Rectal smooth muscle tissue (tissue), 1 donor: ENCODE data around the gene DNAJC24.

Source experiments
- H3K27ac ChIP-seq: one replicate; pipeline ENCODE4 v1.7.0; 2013; ENCODE audit warnings: low read depth, low read length, inconsistent platforms
- H3K27me3 ChIP-seq: one replicate; pipeline ENCODE4 v1.7.0; 2013; ENCODE audit warnings: low read length; ENCODE audit not compliant: control insufficient read depth, insufficient read depth
- H3K36me3 ChIP-seq: one replicate; pipeline ENCODE4 v1.7.0; 2013; ENCODE audit warnings: low read length; ENCODE audit not compliant: control insufficient read depth, insufficient read depth
- H3K4me1 ChIP-seq: one replicate; pipeline ENCODE4 v1.7.0; 2013; ENCODE audit warnings: low read length; ENCODE audit not compliant: control insufficient read depth, insufficient read depth
- H3K4me3 ChIP-seq: one replicate; pipeline ENCODE4 v1.7.0; 2013; ENCODE audit warnings: low read length
- H3K9ac ChIP-seq: one replicate; pipeline ENCODE4 v1.7.0; 2013; ENCODE audit warnings: low read length

The DNAJC24 gene

DNA sequence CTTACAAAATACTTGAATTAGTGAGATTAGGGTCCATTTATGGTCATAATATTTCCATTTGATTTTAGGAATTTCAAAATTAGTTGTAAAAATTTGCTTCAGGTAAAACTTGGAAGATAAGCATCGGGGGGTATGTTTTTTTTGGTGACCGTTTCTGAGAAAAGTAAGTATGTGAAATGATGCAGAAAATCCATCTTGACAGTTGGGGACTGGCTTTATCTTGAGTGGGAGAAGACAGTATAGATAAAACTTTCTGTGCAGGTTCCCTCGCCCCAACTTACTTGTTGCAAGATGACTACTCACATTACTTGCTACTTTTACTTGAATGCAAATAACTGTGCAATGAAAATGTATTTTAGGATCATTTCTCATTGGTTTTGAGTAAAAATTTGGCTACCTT, 49.5 kb downstream of the DNAJC24 start:
- H3K27me3 ChIP-seq = no peaks in the 10 kb centered on the region
- no peak overlapping the region for H3K9ac ChIP-seq
- H3K27ac ChIP-seq = no peak overlapping the region
- no peaks in the 10 kb centered on the region for H3K36me3 ChIP-seq
- H3K4me3 ChIP-seq = no peak overlapping the region
- H3K4me1 ChIP-seq = no peaks in the 10 kb centered on the region

DNA sequence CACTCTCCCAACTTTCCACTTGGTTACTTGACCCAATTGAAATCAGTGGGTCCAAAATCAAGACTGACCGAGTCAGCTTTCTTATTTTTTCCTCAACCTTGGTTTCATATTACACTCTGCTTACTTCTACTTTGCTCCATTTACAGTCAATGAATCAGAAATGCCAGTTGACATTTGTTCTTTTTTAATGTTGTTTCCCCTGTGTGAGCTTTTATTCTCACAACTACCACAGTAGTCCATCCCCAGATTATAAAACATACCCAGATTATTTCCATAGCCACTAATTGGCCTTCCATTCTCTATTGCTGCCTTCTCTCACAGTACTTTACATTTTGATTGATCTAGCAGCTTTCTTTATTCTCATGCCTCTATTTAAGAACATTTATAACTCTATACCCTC, 50.0 kb downstream of the DNAJC24 start:
- H3K36me3 ChIP-seq = no peaks in the 10 kb centered on the region
- H3K4me3 ChIP-seq = no peak overlapping the region
- H3K27me3 ChIP-seq = no peaks in the 10 kb centered on the region
- H3K9ac ChIP-seq = no peak overlapping the region
- no peak overlapping the region for H3K27ac ChIP-seq
- H3K4me1 ChIP-seq = no peaks in the 10 kb centered on the region

- H3K27me3 ChIP-seq = no peaks in the 10 kb centered on the region
- no peaks in the 10 kb centered on the region for H3K4me1 ChIP-seq
- no peak overlapping the region for H3K9ac ChIP-seq
- H3K27ac ChIP-seq = no peak overlapping the region
- H3K36me3 ChIP-seq = no peaks in the 10 kb centered on the region
- H3K4me3 ChIP-seq = no peak overlapping the region
Observed at GRCh38 chr11:31421820-31422219, 52.2 kb downstream of the DNAJC24 start.

- Histone ChIP-seq H3K36me3 (no peaks in the 10 kb centered on the region), H3K9ac (no peak overlapping the region), H3K27ac (no peak overlapping the region), H3K4me1 (no peaks in the 10 kb centered on the region), H3K4me3 (no peak overlapping the region), H3K27me3 (no peaks in the 10 kb centered on the region)
Observed at GRCh38 chr11:31422703-31423102, 53.0 kb downstream of the DNAJC24 start.

- H3K4me3 ChIP-seq = no peak overlapping the region
- H3K27ac ChIP-seq = no peak overlapping the region
- H3K36me3 ChIP-seq = no peaks in the 10 kb centered on the region
Observed at GRCh38 chr11:31424652-31425051, 55.0 kb downstream of the DNAJC24 start.

DNA sequence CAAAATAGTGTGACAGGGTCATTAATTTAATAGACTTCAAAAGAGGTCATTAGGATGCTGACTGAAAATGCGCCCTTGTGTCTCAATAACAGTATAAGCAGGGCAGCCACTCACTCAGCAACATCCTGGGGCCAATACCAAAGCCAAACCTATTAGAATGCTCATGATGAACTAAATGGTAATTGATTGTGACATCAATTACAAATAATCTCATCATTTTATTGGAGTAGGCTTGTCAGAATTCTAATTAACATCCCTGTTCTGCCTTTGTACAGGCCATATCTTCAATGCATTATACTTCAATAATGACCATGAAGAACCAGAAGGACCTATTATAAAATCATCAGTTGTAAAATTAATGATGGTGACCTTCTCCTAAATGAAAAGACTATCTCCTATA, 64.2 kb downstream of the DNAJC24 start:
- H3K27ac ChIP-seq = no peak overlapping the region
- H3K27me3 ChIP-seq = no peaks in the 10 kb centered on the region
- no peak overlapping the region for H3K9ac ChIP-seq
- no peaks in the 10 kb centered on the region for H3K4me1 ChIP-seq
- no peaks in the 10 kb centered on the region for H3K36me3 ChIP-seq
- no peak overlapping the region for H3K4me3 ChIP-seq

More at GRCh38 chr11:31424652-31425051, 55.0 kb downstream of the DNAJC24 start:
- Histone ChIP-seq H3K27me3 (no peaks in the 10 kb centered on the region), H3K9ac (no peak overlapping the region), H3K4me1 (no peaks in the 10 kb centered on the region)

DNA sequence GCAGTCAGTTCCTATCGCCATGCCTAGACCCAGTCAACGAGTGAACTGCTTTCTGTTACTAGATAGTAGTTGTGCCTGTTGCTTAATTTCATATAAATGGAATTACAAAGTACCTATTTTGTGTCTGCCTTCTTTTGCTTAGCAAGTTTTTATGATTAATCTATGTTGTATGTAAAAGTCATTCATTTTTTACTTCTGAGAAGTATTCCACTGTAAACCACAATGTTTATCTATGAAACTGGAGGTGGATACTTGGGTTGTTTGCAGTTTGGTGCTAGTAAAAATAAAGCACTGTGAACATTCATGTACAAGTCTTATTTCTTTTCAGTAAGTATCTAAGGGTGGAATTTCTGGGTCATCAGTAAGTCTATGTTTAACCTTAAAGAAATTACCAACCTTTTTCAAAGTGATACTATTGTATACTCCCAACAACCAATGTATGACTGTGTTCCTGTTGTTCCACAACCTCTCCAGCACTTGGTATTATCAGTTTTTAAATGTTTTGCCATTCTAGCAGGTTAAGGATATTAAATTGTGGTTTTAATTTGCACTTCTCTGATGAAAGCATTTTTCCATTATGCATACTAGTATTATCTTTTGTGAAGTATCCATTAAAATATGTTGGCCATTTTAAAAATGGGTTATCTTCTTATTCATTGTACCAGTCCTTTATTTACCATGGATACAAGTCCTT, 68.2 kb downstream of the DNAJC24 start:
- no peaks in the 10 kb centered on the region for H3K36me3 ChIP-seq
- no peaks in the 10 kb centered on the region for H3K27me3 ChIP-seq
- no peaks in the 10 kb centered on the region for H3K4me1 ChIP-seq
- no peak overlapping the region for H3K9ac ChIP-seq
- no peak overlapping the region for H3K27ac ChIP-seq
- no peak overlapping the region for H3K4me3 ChIP-seq

- Histone ChIP-seq H3K36me3 (no peaks in the 10 kb centered on the region), H3K9ac (no peak overlapping the region), H3K27me3 (no peaks in the 10 kb centered on the region), H3K4me1 (no peaks in the 10 kb centered on the region), H3K27ac (no peak overlapping the region), H3K4me3 (no peak overlapping the region)
Observed at GRCh38 chr11:31441296-31441695, 71.6 kb downstream of the DNAJC24 start.

- no peak overlapping the region for H3K9ac ChIP-seq
- no peak overlapping the region for H3K4me3 ChIP-seq
- H3K4me1 ChIP-seq = no peaks in the 10 kb centered on the region
Observed at GRCh38 chr11:31442086-31442485, 72.4 kb downstream of the DNAJC24 start.

GRCh38 chr11:31443802-31444201, 74.1 kb downstream of the DNAJC24 start:
- Histone ChIP-seq H3K27me3 (no peaks in the 10 kb centered on the region), H3K36me3 (no peaks in the 10 kb centered on the region), H3K4me1 (no peaks in the 10 kb centered on the region), H3K27ac (no peak overlapping the region), H3K9ac (no peak overlapping the region), H3K4me3 (no peak overlapping the region)

More at GRCh38 chr11:31442086-31442485, 72.4 kb downstream of the DNAJC24 start:
- Histone ChIP-seq H3K27me3 (no peaks in the 10 kb centered on the region), H3K27ac (no peak overlapping the region), H3K36me3 (no peaks in the 10 kb centered on the region)

- Histone ChIP-seq H3K36me3 (no peaks in the 10 kb centered on the region), H3K9ac (no peak overlapping the region), H3K4me1 (no peaks in the 10 kb centered on the region), H3K4me3 (no peak overlapping the region), H3K27ac (no peak overlapping the region), H3K27me3 (no peaks in the 10 kb centered on the region)
Observed at GRCh38 chr11:31445621-31446020, 76.0 kb downstream of the DNAJC24 start.

DNA sequence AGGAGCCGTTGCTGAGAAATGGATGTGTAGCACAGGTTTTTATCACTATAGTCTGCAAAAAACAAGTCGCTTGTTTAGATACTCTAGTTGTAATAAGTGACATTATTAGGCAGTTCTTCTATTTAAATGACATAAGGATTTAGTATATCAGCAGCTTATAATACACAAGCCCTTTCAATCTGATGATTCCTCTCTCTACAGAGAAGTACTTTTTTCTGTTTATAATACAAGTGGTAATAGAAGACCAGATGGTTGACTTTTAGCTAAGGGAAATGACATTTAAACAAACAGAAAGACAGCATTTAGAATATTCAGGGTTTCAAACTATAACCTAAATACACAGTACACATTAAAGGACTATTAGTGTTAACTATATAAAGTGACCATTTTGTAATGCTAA, 79.4 kb downstream of the DNAJC24 start:
- Histone ChIP-seq H3K9ac (no peak overlapping the region), H3K4me3 (no peak overlapping the region), H3K36me3 (no peaks in the 10 kb centered on the region), H3K27me3 (no peaks in the 10 kb centered on the region), H3K4me1 (no peaks in the 10 kb centered on the region), H3K27ac (no peak overlapping the region)

- Histone ChIP-seq H3K4me1 (no peaks in the 10 kb centered on the region), H3K27me3 (no peaks in the 10 kb centered on the region), H3K9ac (no peak overlapping the region), H3K4me3 (no peak overlapping the region), H3K27ac (no peak overlapping the region), H3K36me3 (no peaks in the 10 kb centered on the region)
Observed at GRCh38 chr11:31450841-31451240, 81.2 kb downstream of the DNAJC24 start.
